Upper lobe of left lung (tissue), 6 donors: ENCODE data around the gene LDB2. TPM values are rescaled to one million over a fixed set of nuclear protein-coding genes. Genes with fewer than 3 reads are reported as not detected.
A peak's percentile ranks its signal among the peaks of the same experiment; 100 is the strongest.

Source experiments
- ATAC-seq, 2 donors: fragments of 200-7000 bp; cut with Tn5 transposase; one replicate each; pipeline ENCODE4 v1.9.1; 2022; ENCODE audit warnings: mild to moderate bottlenecking in 2 of 2, moderate library complexity in 2 of 2; ENCODE audit not compliant: low FRiP score in 2 of 2
- DNase-seq, 2 donors: peaks; one replicate each; pipeline ENCODE4 v3.0.0-alpha.2; 2019 to 2020
- H3K27ac ChIP-seq, 4 donors: fragments of 200-600 bp; sonication (generic); one replicate each; pipeline ENCODE4 v1.5.1; 2016 to 2019
- H3K27me3 ChIP-seq, 4 donors: fragments of 200-600 bp; sonication (generic); one replicate each; pipeline ENCODE4 v1.5.1; 2017 to 2019
- H3K36me3 ChIP-seq, 4 donors: fragments of 200-600 bp; sonication (generic); one replicate each; pipeline ENCODE4 v1.5.1; 2016 to 2019
- H3K4me1 ChIP-seq, 4 donors: fragments of 200-600 bp; sonication (generic); one replicate each; pipeline ENCODE4 v1.5.1; 2018 to 2019
- H3K4me3 ChIP-seq, 4 donors: fragments of 200-600 bp; sonication (generic); one replicate each; pipeline ENCODE4 v1.5.1; 2017 to 2019; ENCODE audit warnings: mild to moderate bottlenecking in 2 of 4, moderate library complexity in 1 of 4
- H3K9me3 ChIP-seq, 4 donors: fragments of 200-600 bp; sonication (generic); one replicate each; pipeline ENCODE4 v1.5.1; 2018 to 2019
- CTCF ChIP-seq, 6 experiments: fragments of 450-650 bp in 4 of 6; fragments of 200-600 bp in 2 of 6; sonication (generic) in 2 of 6; IDR thresholded peaks; one replicate each; pipeline ENCODE4 v1.5.1; 2016 to 2019; ENCODE audit warnings: antibody characterized with exemption in 6 of 6
- EP300 ChIP-seq, 4 donors: sonication (generic); formaldehyde crosslinking; IDR thresholded peaks; one replicate each; pipeline ENCODE4 v1.5.1; 2017; ENCODE audit warnings: antibody characterized with exemption in 4 of 4, control low read depth in 2 of 4
- POLR2A ChIP-seq, 4 donors: fragments of 450-650 bp; IDR thresholded peaks; one replicate each; pipeline ENCODE4 v1.5.1; 2016 to 2017; ENCODE audit warnings: antibody characterized with exemption in 4 of 4, mild to moderate bottlenecking in 2 of 4
- POLR2AphosphoS5 ChIP-seq, 2 donors: sonication (generic); formaldehyde crosslinking; IDR thresholded peaks; one replicate each; pipeline ENCODE4 v1.5.1; 2017; ENCODE audit warnings: antibody characterized with exemption in 2 of 2
- WGBS, 2 donors: methylation state at CpG; one replicate each; pipeline ENCODE4 v1.1.5; 2017 to 2018; 5-methylcytosine and 5-hydroxymethylcytosine counted together
- total RNA-seq, 6 donors: library from RNA; depleted of rRNA in 4 of 6; stranded (reverse); fragments of >200 nt in 4 of 6; gene quantifications; one replicate each; pipeline versions ENCODE4 v1.1.0 to v1.2.1, GENCODE V29; 2016 to 2021
- donor health status: DM: no; HTN: no; CAD: no; lungs with moderate emphysema.
- donor health status: DM: no; HTN: yes; CAD: no; lungs with severe emphysema.

Gene LDB2
- total RNA-seq, 6 donors from 2014 or later: 34.6 to 94.4 (median 45.9) TPM

- no peak overlapping the region for H3K27ac ChIP-seq
- DNase-seq (no peak), ATAC-seq (no peak)
- WGBS, 2 donors: 88 to 92% methylated on average over 3 of the region's 3 CpGs
- H3K9me3 ChIP-seq: no peaks in the 10 kb centered on the region
- H3K4me3 ChIP-seq: no peak overlapping the region
- no peaks in the 10 kb centered on the region for H3K36me3 ChIP-seq
- peaks cover 0 to 6% (median 2%) of the 10 kb centered on the region in 4 donors for H3K4me1 ChIP-seq
- no peaks in the 10 kb centered on the region for H3K27me3 ChIP-seq
- no peak for TF ChIP-seq CTCF (IDR thresholded peaks at IDR 0.05)
- TF ChIP-seq POLR2AphosphoS5 (IDR thresholded peaks at IDR 0.05): no peak
- TF ChIP-seq EP300 (IDR thresholded peaks at IDR 0.05): no peak
Observed at GRCh38 chr4:16659694-16660093, 238.8 kb downstream of the LDB2 start.

- peaks cover 0 to 9% (median 3%) of the 10 kb centered on the region in 4 donors for H3K4me1 ChIP-seq
- TF ChIP-seq EP300 (IDR thresholded peaks at IDR 0.05) (no peak), POLR2AphosphoS5 (IDR thresholded peaks at IDR 0.05) (no peak), POLR2A (IDR thresholded peaks at IDR 0.05) (no peak), CTCF (IDR thresholded peaks at IDR 0.05) (no peak)
- no peak overlapping the region for H3K27ac ChIP-seq
- H3K9me3 ChIP-seq: no peaks in the 10 kb centered on the region
- ATAC-seq (peak in 1 of 2 donors; percentile 60), DNase-seq (no peak)
- no peaks in the 10 kb centered on the region for H3K27me3 ChIP-seq
- 77% methylated on average over 6 of the region's 6 CpGs for WGBS, 2 donors
- H3K36me3 ChIP-seq: no peaks in the 10 kb centered on the region
- no peak overlapping the region for H3K4me3 ChIP-seq
Observed at GRCh38 chr4:16659079-16659478, 239.4 kb downstream of the LDB2 start.

GRCh38 chr4:16658183-16658582 lies 240.3 kb downstream of the LDB2 start:
- whole genome bisulfite sequencing, 2 donors: 88 to 95% methylated on average over 2 of the region's 2 CpGs
- Histone ChIP-seq H3K27me3 (no peaks in the 10 kb centered on the region), H3K4me3 (no peak overlapping the region), H3K36me3 (no peaks in the 10 kb centered on the region), H3K4me1 (peaks cover 0 to 11% (median 3%) of the 10 kb centered on the region in 4 donors), H3K27ac (no peak overlapping the region), H3K9me3 (no peaks in the 10 kb centered on the region)
- ATAC-seq (no peak), DNase-seq (no peak)
- TF ChIP-seq POLR2AphosphoS5 (IDR thresholded peaks at IDR 0.05) (no peak), CTCF (IDR thresholded peaks at IDR 0.05) (no peak), EP300 (IDR thresholded peaks at IDR 0.05) (no peak), POLR2A (IDR thresholded peaks at IDR 0.05) (no peak)

GRCh38 chr4:16655111-16655510 lies 243.3 kb downstream of the LDB2 start:
- DNase-seq (no peak), ATAC-seq (no peak)
- 50 to 63% methylated on average over 3 of the region's 3 CpGs for WGBS, 2 donors
- H3K4me1 ChIP-seq: peaks cover 0 to 16% (median 4%) of the 10 kb centered on the region in 4 donors
- no peaks in the 10 kb centered on the region for H3K9me3 ChIP-seq
- no peaks in the 10 kb centered on the region for H3K36me3 ChIP-seq
- H3K27ac ChIP-seq: no peak overlapping the region
- H3K4me3 ChIP-seq: no peak overlapping the region
- TF ChIP-seq POLR2A (IDR thresholded peaks at IDR 0.05): no peak
- no peak for TF ChIP-seq CTCF (IDR thresholded peaks at IDR 0.05)
- no peaks in the 10 kb centered on the region for H3K27me3 ChIP-seq

GRCh38 chr4:16652732-16653305 lies 245.6 kb downstream of the LDB2 start:
- no peaks in the 10 kb centered on the region for H3K9me3 ChIP-seq
- H3K36me3 ChIP-seq: no peaks in the 10 kb centered on the region
- H3K4me3 ChIP-seq: no peak overlapping the region
- no peak for ATAC-seq
- WGBS, 2 donors: 69 to 70% methylated on average over 8 of the region's 8 CpGs
- peaks cover 0 to 16% (median 4%) of the 10 kb centered on the region in 4 donors for H3K4me1 ChIP-seq
- no peaks in the 10 kb centered on the region for H3K27me3 ChIP-seq
- H3K27ac ChIP-seq: no peak overlapping the region
- TF ChIP-seq CTCF (IDR thresholded peaks at IDR 0.05): no peak
- no peak for TF ChIP-seq POLR2AphosphoS5 (IDR thresholded peaks at IDR 0.05)
- no peak for TF ChIP-seq EP300 (IDR thresholded peaks at IDR 0.05)
- no peak for TF ChIP-seq POLR2A (IDR thresholded peaks at IDR 0.05)
- DNase-seq: no peak
